ENCODE results near the gene TIMD4.
"Not testable (repeated sequence)": the region's sequence is repeated elsewhere in the genome, so short reads cannot be mapped to it uniquely, and the experiment has no call there.

Gene TIMD4

DNA sequence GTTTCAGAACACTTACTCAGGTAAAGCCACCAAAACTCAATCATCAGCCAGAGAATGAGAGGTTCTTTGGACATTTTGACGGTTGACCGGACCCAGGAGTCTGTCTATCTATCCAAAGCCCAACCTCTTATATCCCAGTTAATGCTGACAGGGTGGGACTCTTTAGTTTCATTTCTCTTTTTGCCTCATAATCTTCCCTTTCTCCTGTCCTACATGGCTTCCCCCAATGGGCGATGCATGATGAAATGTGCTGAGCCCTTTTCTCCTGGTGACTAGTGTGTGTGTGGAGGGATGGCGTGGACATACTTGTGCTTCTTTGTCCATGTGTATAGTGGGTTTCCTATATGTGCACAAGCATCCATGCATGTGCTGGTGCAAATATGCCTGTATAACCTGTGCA, at the start of gene TIMD4:
Gene TIMD4 (minus strand): TSS at position 102 of the 400 bp plus-strand sequence. CDS start 28 bp downstream, at position 74.
- Histone ChIP-seq H3K4me3 (ENCODE audit: low read length) (no peak within 1 kb of the TSS), H3K36me3 (ENCODE audit: control insufficient read depth, insufficient read depth, low read length) (no peaks in the 10 kb centered on the region)

GRCh38 chr5:157006262-157006661, 43.2 kb upstream of the TIMD4 start:
- Histone ChIP-seq H3K4me1 (ENCODE audit: control insufficient read depth, insufficient read depth, low read length) (no peaks in the 10 kb centered on the region), H3K27me3 (ENCODE audit: control insufficient read depth, insufficient read depth, low read length) (no peaks in the 10 kb centered on the region)

More for the DNA sequence above, at the start of gene TIMD4:
- Histone ChIP-seq H3K27me3 (ENCODE audit: control insufficient read depth, insufficient read depth, low read length) (no peaks in the 10 kb centered on the region), H3K4me1 (ENCODE audit: control insufficient read depth, insufficient read depth, low read length) (no peaks in the 10 kb centered on the region), H3K9ac (ENCODE audit: low read length) (no peak within 1 kb of the TSS), H3K27ac (ENCODE audit: low read depth, low read length) (no peak within 1 kb of the TSS)

GRCh38 chr5:157004893-157005551, 42.0 kb upstream of the TIMD4 start:
- Histone ChIP-seq H3K4me1 (ENCODE audit: control insufficient read depth, insufficient read depth, low read length) (no peaks in the 10 kb centered on the region), H3K36me3 (ENCODE audit: control insufficient read depth, insufficient read depth, low read length) (no peaks in the 10 kb centered on the region), H3K9ac (ENCODE audit: low read length) (no peak overlapping the region), H3K4me3 (ENCODE audit: low read length) (no peak overlapping the region), H3K27ac (ENCODE audit: low read depth, low read length) (no peak overlapping the region), H3K27me3 (ENCODE audit: control insufficient read depth, insufficient read depth, low read length) (no peaks in the 10 kb centered on the region)

More at GRCh38 chr5:157006262-157006661, 43.2 kb upstream of the TIMD4 start:
- Histone ChIP-seq H3K9ac (ENCODE audit: low read length) (no peak overlapping the region), H3K4me3 (ENCODE audit: low read length) (no peak overlapping the region), H3K27ac (ENCODE audit: low read depth, low read length) (no peak overlapping the region), H3K36me3 (ENCODE audit: control insufficient read depth, insufficient read depth, low read length) (no peaks in the 10 kb centered on the region)

GRCh38 chr5:156991714-156992113, 28.7 kb upstream of the TIMD4 start:
- H3K27me3 ChIP-seq (ENCODE audit: control insufficient read depth, insufficient read depth, low read length), result no peaks in the 10 kb centered on the region
- no peaks in the 10 kb centered on the region for H3K4me1 ChIP-seq (ENCODE audit: control insufficient read depth, insufficient read depth, low read length)
- H3K36me3 ChIP-seq (ENCODE audit: control insufficient read depth, insufficient read depth, low read length), result no peaks in the 10 kb centered on the region
- H3K9ac ChIP-seq (ENCODE audit: low read length), result no peak overlapping the region
- H3K27ac ChIP-seq (ENCODE audit: low read depth, low read length), result no peak overlapping the region
- H3K4me3 ChIP-seq (ENCODE audit: low read length), result no peak overlapping the region

GRCh38 chr5:156984064-156984463, 21.0 kb upstream of the TIMD4 start:
- H3K4me1 ChIP-seq (ENCODE audit: control insufficient read depth, insufficient read depth, low read length), result no peaks in the 10 kb centered on the region
- H3K4me3 ChIP-seq (ENCODE audit: low read length), result no peak overlapping the region
- no peak overlapping the region for H3K9ac ChIP-seq (ENCODE audit: low read length)
- H3K27me3 ChIP-seq (ENCODE audit: control insufficient read depth, insufficient read depth, low read length), result no peaks in the 10 kb centered on the region
- H3K27ac ChIP-seq (ENCODE audit: low read depth, low read length), result no peak overlapping the region
- H3K36me3 ChIP-seq (ENCODE audit: control insufficient read depth, insufficient read depth, low read length), result no peaks in the 10 kb centered on the region

GRCh38 chr5:156981481-156981880, 18.5 kb upstream of the TIMD4 start:
- Histone ChIP-seq H3K4me1 (ENCODE audit: control insufficient read depth, insufficient read depth, low read length) (no peaks in the 10 kb centered on the region), H3K36me3 (ENCODE audit: control insufficient read depth, insufficient read depth, low read length) (no peaks in the 10 kb centered on the region), H3K4me3 (ENCODE audit: low read length) (no peak overlapping the region), H3K27ac (ENCODE audit: low read depth, low read length) (no peak overlapping the region), H3K9ac (ENCODE audit: low read length) (no peak overlapping the region), H3K27me3 (ENCODE audit: control insufficient read depth, insufficient read depth, low read length) (no peaks in the 10 kb centered on the region)

- no peak overlapping the region for H3K27ac ChIP-seq (ENCODE audit: low read depth, low read length)
- no peaks in the 10 kb centered on the region for H3K27me3 ChIP-seq (ENCODE audit: control insufficient read depth, insufficient read depth, low read length)
- H3K4me3 ChIP-seq (ENCODE audit: low read length), result no peak overlapping the region
- no peaks in the 10 kb centered on the region for H3K4me1 ChIP-seq (ENCODE audit: control insufficient read depth, insufficient read depth, low read length)
- H3K36me3 ChIP-seq (ENCODE audit: control insufficient read depth, insufficient read depth, low read length), result no peaks in the 10 kb centered on the region
- no peak overlapping the region for H3K9ac ChIP-seq (ENCODE audit: low read length)
Measured at GRCh38 chr5:156974328-156974727, 11.3 kb upstream of the TIMD4 start.

- Histone ChIP-seq H3K4me1 (ENCODE audit: control insufficient read depth, insufficient read depth, low read length) (no peaks in the 10 kb centered on the region), H3K36me3 (ENCODE audit: control insufficient read depth, insufficient read depth, low read length) (no peaks in the 10 kb centered on the region), H3K27ac (ENCODE audit: low read depth, low read length) (no peak overlapping the region), H3K4me3 (ENCODE audit: low read length) (no peak overlapping the region), H3K9ac (ENCODE audit: low read length) (no peak overlapping the region), H3K27me3 (ENCODE audit: control insufficient read depth, insufficient read depth, low read length) (no peaks in the 10 kb centered on the region)
Measured at GRCh38 chr5:156971848-156972525, 9.0 kb upstream of the TIMD4 start.

DNA sequence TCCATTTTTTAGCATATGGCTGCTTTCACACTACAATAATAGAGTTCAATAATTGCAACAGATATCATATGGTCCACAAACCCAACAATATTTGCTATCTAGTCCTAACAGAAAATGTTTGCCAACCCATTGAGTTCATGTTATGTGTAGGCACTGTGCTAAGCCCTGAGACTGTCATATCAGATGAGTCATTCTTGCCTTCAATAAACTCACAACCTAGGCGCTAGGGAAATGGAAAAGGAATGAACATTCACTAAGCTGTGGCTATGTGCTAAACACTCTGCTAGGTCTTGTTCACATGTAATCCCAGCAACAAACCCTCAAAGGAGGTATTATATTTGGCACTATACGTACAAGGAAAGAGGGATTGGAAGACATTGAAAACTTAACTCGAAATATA, 8.4 kb upstream of the TIMD4 start:
- H3K27me3 ChIP-seq (ENCODE audit: control insufficient read depth, insufficient read depth, low read length), result no peaks in the 10 kb centered on the region
- no peak overlapping the region for H3K4me3 ChIP-seq (ENCODE audit: low read length)
- no peaks in the 10 kb centered on the region for H3K4me1 ChIP-seq (ENCODE audit: control insufficient read depth, insufficient read depth, low read length)
- H3K36me3 ChIP-seq (ENCODE audit: control insufficient read depth, insufficient read depth, low read length), result no peaks in the 10 kb centered on the region
- no peak overlapping the region for H3K9ac ChIP-seq (ENCODE audit: low read length)
- H3K27ac ChIP-seq (ENCODE audit: low read depth, low read length), result no peak overlapping the region

GRCh38 chr5:156967386-156967785, 4.4 kb upstream of the TIMD4 start:
- H3K4me3 ChIP-seq (ENCODE audit: low read length); H3K36me3 ChIP-seq (ENCODE audit: control insufficient read depth, insufficient read depth, low read length); H3K27me3 ChIP-seq (ENCODE audit: control insufficient read depth, insufficient read depth, low read length); H3K4me1 ChIP-seq (ENCODE audit: control insufficient read depth, insufficient read depth, low read length); H3K27ac ChIP-seq (ENCODE audit: low read depth, low read length); H3K9ac ChIP-seq (ENCODE audit: low read length): not testable (repeated sequence)

DNA sequence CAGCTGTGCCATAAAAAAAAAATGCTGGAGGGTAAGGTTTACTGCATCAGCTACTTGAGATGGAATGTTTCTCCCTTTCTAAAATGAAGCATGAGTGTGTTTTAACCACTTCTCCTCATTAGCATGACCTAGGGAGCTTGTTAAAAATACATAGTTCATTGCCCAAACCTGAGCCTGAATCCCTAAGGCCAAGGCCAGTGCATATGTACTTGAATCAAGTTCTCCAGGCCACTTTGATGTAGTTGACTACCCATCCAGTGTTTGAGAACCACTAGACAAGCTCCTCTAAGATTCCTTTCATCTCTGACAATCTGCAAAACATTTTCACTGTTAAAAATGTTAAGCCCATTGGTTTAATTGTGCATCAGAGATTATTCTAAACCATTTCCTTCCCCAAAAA, 6.7 kb downstream of the TIMD4 start:
- H3K27me3 ChIP-seq (ENCODE audit: control insufficient read depth, insufficient read depth, low read length), result no peaks in the 10 kb centered on the region
- H3K9ac ChIP-seq (ENCODE audit: low read length), result no peak overlapping the region
- H3K36me3 ChIP-seq (ENCODE audit: control insufficient read depth, insufficient read depth, low read length), result no peaks in the 10 kb centered on the region
- no peak overlapping the region for H3K4me3 ChIP-seq (ENCODE audit: low read length)
- no peak overlapping the region for H3K27ac ChIP-seq (ENCODE audit: low read depth, low read length)
- H3K4me1 ChIP-seq (ENCODE audit: control insufficient read depth, insufficient read depth, low read length), result no peaks in the 10 kb centered on the region

GRCh38 chr5:156951359-156951758, 11.7 kb downstream of the TIMD4 start:
- no peaks in the 10 kb centered on the region for H3K4me1 ChIP-seq (ENCODE audit: control insufficient read depth, insufficient read depth, low read length)
- no peak overlapping the region for H3K27ac ChIP-seq (ENCODE audit: low read depth, low read length)
- no peaks in the 10 kb centered on the region for H3K27me3 ChIP-seq (ENCODE audit: control insufficient read depth, insufficient read depth, low read length)
- H3K9ac ChIP-seq (ENCODE audit: low read length), result no peak overlapping the region
- H3K36me3 ChIP-seq (ENCODE audit: control insufficient read depth, insufficient read depth, low read length), result no peaks in the 10 kb centered on the region
- no peak overlapping the region for H3K4me3 ChIP-seq (ENCODE audit: low read length)

DNA sequence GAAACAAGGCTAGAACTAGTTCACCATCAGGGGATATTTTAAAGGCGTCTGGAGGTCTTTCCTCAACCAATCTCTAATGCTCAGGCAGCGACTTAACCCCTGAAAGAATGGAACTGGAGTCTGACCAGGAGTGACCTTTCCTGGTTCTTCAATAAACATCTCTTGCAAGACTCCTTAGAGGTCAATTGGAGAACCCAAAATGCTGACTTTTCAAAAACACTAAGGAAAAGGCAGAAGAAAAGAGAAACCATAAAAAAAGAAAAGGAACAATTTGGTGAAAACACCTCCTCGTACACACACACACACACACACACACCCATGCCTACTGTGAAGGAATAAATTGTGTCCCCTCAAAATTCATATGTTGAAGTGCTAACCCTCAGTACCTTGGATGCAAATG, 12.3 kb downstream of the TIMD4 start:
- no peaks in the 10 kb centered on the region for H3K36me3 ChIP-seq (ENCODE audit: control insufficient read depth, insufficient read depth, low read length)
- no peak overlapping the region for H3K9ac ChIP-seq (ENCODE audit: low read length)
- no peak overlapping the region for H3K4me3 ChIP-seq (ENCODE audit: low read length)
- no peak overlapping the region for H3K27ac ChIP-seq (ENCODE audit: low read depth, low read length)
- no peaks in the 10 kb centered on the region for H3K4me1 ChIP-seq (ENCODE audit: control insufficient read depth, insufficient read depth, low read length)
- no peaks in the 10 kb centered on the region for H3K27me3 ChIP-seq (ENCODE audit: control insufficient read depth, insufficient read depth, low read length)
